Raji (cell line): ENCODE measurements around the gene ITSN1.

Experiments used
- POLR2A ChIP-seq: IDR thresholded peaks from 2 replicates; pipeline ENCODE4 v1.6.1; 2011; ENCODE audit warnings: low read depth, low read length, control low read depth; ENCODE audit not compliant: insufficient read depth

Gene ITSN1

GRCh38 chr21:33695813-33696212, 53.5 kb downstream of the ITSN1 start:
- TF ChIP-seq POLR2A = no peak

GRCh38 chr21:33696465-33696864, 54.2 kb downstream of the ITSN1 start:
- no peak for TF ChIP-seq POLR2A

- TF ChIP-seq POLR2A = no peak
Measured at GRCh38 chr21:33698087-33698860, 56.0 kb downstream of the ITSN1 start.

- TF ChIP-seq POLR2A = no peak
Measured at GRCh38 chr21:33699277-33699676, 57.0 kb downstream of the ITSN1 start.

GRCh38 chr21:33700491-33700890, 58.2 kb downstream of the ITSN1 start:
- TF ChIP-seq POLR2A = no peak

- TF ChIP-seq POLR2A = no peak
Measured at GRCh38 chr21:33703750-33704606, 61.7 kb downstream of the ITSN1 start.

- no peak for TF ChIP-seq POLR2A
Measured at GRCh38 chr21:33707846-33708245, 65.5 kb downstream of the ITSN1 start.

GRCh38 chr21:33708874-33709273, 66.6 kb downstream of the ITSN1 start:
- no peak for TF ChIP-seq POLR2A

GRCh38 chr21:33712022-33712803, 69.9 kb downstream of the ITSN1 start:
- TF ChIP-seq POLR2A = no peak

- no peak for TF ChIP-seq POLR2A
Measured at GRCh38 chr21:33721081-33721480, 78.8 kb downstream of the ITSN1 start.

GRCh38 chr21:33729641-33730040, 87.3 kb downstream of the ITSN1 start:
- TF ChIP-seq POLR2A = no peak

GRCh38 chr21:33731447-33731846, 89.1 kb downstream of the ITSN1 start:
- TF ChIP-seq POLR2A = no peak

- no peak for TF ChIP-seq POLR2A
Measured at GRCh38 chr21:33732038-33732437, 89.7 kb downstream of the ITSN1 start.

GRCh38 chr21:33733601-33734000, 91.3 kb downstream of the ITSN1 start:
- no peak for TF ChIP-seq POLR2A

- TF ChIP-seq POLR2A = no peak
Measured at GRCh38 chr21:33734291-33734690, 92.0 kb downstream of the ITSN1 start.
